ENCODE data around the gene SOHLH1.

Gene SOHLH1

DNA sequence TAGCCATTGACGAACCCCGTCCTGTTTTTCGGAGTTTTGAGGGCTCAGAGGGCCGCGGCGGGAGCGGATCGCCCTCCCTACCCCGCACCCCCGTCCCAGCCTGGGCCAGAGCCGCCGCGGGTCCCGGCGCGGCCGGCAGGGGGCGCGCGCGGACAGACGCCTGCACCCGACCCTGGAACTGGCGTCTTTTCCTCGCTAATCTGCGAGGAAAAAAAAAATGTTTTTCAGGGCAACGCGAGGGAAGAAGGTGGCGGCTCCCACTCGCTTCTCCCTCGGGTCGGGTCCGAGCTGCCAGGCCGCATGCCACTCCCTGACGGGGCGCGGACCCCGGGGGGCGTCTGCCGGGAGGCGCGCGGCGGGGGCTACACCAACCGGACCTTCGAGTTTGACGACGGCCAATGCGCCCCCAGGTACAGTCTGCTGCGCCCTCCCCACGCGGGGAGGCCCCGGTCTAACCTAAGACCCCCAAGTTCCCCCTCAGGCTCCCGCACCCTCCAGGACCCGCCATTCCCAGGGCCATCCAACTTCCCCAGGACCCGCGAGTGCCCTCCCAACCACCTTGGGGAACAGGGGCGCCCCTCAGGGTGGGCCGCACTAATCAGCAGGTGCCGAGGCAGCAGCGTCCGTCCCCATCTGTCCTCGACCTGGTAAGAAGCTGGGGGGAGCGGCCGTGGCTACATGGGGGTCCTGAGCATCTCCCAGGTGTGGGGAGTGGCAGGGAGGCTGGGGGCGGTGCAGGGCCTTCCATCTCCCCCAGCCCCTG is 2.9 kb upstream of the SOHLH1 start, which contains the start of gene KCNT1:
Gene KCNT1 (plus strand): TSS at position 227 of the 763 bp plus-strand sequence. CDS start 74 bp downstream, at position 301.
- peak; percentile 70 for DNase-seq

DNA sequence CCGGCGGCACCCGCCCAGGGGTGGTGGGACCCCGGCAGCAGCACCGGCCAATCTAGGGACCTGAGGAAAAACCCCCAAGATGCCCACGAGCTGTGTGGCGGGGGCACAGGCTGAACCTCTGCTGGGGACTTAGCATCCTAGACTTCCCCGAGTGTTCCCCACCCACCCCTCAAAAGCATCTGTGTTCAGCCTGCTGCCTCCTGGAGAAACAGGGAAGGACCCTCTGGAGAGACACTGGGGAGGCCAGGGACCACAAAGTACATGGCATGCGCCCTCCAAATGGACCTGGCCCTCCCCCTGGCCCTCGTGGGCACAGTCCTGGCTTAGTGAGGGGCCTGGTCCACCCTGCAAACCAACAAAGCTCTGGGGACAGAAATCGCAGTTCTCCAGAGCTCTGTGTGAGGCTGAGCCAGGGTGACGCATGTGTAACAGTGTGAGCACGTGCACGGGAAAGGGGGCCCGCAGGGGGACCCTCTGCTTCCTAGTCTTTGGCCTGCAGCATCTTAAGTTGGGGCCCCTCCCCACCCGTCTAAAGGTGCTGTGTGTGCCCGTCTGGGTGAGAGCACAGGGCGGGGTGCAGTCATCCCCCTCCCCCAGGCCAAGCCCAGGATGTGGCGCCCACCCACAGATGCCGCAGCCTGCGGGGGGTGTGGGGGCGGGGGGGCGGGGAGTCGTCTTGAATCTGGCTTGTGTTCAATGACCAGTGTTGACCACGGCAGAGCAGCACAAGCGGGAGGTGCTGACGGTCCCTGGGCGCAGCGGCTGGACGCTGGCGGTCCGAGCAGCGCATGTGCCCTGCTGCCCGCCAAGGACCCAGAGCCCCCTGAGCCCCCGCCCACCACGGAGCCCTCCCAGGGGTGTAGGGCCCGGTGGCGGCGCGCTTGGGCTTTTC is 2.0 kb upstream of the SOHLH1 start:
- DNase-seq = peak; percentile 16

DNA sequence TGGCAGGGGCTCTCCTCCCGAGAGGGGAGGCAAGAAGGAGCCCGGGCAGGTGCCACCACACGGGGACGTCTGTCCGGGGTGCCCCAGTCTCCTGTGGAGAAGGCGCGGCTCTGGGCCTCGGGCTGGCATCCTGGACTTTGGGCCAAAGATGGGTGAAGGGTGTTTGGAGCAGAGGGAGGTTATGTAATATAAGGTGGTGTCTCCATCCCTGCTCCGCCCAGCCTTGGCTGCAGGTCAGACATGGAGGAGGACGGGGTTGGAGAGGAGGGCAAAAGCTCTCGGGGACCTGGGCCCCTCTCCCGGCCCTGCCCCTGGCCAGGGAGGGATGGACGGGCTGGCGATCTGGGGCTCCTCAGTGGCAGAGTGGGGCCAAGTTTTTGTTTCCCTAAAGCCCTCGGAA is 1.2 kb upstream of the SOHLH1 start:
- DNase-seq = no peak

DNA sequence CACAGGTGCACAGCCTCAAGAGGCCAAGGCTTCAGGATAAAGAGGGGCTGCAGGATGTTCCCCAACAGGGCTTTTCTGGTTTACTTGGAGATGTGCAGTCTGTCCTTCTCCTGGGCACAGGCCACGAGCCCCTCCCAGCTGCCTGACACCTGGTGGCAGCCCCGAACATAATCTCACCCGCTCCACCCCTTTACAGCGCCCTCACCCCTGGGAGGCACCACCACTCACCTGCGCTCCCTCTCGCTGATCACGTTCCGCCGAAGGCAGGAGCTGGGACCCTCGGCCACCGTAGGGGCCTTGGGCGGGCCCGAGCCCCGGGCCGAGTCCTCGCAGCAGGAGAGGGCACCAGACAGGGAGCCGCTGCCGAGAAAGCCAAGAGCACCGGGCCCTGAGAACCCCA is 514 bp downstream of the SOHLH1 start:
- DNase-seq = no peak

DNA sequence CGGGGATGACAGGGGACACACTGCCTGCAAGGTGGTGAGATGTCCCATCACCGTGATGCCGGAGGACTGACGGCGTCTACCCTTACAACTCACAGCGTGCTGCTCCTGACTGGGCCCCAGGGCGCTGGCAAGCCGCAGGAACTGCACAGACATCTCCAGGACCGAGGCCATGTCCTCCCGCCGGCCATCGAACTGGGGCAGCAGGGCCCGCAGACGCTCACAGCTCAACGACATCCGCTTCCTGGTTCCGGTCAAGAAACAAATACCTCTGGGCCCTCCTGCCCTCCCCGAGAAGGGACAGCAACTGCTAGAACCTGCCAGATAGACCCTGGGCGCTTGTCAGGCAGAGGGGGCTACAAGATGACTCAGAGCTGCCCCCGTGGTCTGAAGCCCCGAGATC is 1.0 kb downstream of the SOHLH1 start:
- DNase-seq = no peak

DNA sequence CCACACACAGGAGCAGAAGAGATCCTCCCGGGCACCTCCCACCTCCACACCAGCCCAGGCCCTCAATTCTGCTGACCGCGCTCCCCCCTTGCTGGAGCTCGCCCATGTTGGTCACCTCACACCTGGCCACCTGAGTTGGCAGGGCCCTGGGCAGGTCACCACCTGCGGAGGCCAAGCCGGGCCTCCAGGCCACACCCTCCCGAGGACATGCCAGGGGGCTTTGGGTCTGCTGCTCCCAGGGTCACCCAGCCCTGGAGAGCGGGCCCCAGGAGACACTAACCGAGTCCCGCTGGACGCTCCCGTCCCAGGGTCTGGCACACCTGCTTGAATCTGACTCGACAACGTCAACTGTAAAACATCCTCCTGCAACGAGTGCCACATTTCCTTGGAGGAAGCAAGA is 2.1 kb downstream of the SOHLH1 start:
- DNase-seq = no peak

DNA sequence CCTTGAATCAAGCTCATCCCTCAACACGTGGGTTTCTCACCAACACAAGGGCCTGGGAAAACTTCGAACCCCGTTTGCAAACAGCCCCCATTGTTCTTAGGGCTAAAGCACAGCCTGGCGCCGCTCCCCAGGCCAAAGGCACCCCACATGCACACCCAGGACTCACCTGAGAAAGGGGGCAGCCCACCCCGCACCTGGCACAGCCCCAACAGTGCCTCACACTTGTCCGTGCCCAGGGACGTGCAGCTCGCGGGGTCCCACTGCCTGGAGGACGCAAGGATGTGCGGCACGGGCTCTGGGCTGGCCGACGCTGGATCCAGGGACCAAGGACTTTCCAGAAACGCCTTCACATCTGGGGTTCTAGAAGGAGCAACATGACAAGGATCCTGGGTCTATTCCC is 2.8 kb downstream of the SOHLH1 start:
- DNase-seq = no peak

DNA sequence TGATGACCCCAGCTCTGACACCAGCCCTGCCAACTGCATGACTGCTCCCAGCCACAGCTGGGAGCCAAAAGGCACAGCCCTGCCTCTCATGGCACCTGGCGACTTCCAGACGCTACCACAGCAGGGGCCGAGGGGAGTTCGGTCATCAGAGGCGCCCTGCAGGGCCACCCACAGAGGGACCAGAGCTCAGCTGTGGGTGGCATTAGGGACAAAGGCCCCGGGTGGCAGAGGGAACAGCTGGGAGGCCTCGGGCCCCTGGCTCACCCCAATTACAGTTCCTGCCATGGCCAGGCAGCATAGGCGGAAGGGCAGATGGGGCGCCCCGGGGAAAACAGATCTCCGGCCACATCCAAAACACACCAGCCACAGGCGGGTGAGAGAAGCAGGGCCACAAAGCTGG is 3.6 kb downstream of the SOHLH1 start:
- DNase-seq = no peak

DNA sequence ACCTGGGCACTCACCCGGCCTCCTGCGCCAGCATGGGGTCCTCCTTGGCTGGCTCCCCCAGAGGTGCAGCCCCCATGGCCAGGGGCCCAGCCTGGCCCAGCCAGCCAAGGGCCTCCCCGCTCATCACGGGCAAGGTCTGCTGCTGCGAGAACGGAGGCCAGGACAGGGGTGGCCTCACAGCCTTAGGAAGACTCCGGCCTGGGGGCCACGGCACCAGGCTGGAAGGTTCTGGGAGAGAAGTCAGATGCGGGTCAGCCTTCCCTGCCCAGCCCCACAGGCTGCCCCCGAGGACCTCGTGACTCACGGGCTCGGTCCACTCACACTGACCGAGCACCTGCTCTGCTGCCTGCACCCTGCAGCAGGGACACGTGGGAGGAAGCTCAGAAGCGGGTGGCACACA is 4.2 kb downstream of the SOHLH1 start:
- DNase-seq = no peak

DNA sequence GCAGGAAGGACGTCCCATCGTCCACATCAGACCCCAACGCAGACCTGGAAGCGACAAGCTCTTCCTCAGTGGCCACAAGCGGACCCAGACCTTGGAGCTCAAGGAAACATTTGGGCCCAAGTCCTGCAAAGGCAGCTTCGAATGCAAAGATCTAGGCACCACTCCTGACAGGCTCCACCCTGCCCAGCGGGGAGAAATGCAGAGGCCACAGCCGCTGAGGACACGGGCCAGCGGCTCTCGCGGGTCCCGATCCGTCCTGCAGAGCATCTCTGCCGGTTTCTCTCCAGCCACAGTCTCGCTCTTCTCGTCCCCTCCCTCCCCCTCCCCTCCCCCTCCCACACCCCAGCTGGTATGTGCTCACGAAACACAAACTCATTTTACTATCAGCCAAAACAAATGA is 4.9 kb downstream of the SOHLH1 start:
- DNase-seq = no peak

DNA sequence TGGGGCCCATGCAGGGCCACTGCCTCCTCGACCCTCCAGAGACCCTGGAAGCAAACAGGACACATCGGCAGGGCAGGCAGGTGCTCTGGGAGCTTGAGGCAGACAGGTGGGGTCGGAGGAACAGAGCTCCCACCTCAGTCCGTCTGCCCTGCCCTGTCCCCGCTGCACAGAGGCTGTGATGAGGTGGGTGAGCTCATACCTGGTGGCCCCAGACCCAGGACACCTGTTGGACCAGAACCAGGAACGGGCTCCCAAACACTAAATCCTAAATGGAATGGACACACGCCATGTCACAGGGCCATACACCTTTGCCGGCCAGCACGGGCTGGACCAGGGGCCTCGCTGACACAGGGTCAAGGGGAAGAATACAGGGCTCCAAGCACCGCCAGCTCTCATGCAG is 5.5 kb downstream of the SOHLH1 start:
- no peak for DNase-seq

DNA sequence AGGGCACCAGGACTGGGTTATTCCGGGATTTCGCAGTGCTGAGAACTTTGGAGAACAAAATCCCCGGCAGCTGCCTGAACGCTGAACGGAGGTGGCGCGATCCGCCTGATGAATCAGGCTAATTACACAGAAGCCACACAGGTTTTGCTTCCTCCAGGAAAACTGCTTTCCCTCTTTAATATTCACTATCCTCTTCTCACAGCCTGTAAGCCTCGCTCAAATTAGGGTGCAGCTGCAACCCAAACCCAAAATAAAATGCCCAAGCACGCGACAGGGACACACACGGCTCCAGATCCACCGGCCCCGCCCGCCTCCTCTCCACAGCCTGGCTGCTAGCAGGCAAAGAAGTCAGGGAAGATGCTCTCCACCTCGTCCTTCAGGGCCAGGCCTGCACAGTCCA is 6.0 kb downstream of the SOHLH1 start:
- DNase-seq = no peak

DNA sequence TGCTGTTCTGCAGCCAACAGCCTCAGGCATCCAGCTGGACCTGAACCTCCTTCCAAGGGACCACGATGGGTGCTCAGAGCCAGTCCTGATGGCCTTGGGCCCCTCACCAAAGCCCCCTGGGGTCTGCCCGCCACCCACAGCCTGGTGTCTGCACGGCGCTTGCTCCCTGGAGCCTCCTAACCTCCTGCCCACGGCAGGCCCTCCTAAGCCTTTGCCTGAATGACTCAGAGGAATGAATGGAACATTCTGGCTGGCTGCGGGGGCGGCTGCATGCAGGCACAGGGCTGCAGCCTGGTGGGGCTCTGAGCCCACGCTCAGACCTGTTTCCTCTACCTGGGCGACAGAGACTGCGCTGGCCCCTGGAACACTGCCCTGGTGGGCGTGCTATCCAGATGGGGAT is 6.9 kb downstream of the SOHLH1 start:
- no peak for DNase-seq

DNA sequence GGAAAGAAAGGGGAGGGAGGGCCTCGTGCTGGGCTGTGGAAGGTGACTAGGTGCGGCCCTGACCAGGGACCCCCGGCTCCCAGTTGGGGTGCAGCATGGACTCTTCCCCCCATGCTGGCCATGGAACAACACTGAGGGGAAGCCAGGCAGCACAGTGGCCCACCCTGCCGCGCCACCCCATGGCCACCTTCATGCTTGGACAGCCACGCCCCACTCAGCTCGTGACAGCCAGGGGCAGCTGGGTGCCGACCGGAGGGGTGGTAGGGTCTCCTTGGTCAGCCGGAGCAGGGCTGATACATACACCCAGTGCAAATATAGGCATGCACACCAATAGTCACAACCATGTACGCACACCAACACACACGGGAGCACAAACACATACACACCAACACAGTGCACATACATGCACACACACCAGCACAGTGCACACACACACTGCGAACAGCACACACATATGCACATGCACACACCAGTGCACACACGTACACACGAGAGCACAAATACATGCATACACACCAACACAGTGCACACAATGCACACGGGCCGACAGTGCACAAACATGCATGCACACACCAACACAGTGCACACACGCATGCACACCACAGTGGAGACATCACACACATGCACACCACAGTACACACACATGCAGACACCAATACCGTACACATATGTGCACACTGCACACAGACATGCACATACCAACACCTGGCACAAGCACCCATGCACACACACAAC is 8.3 kb downstream of the SOHLH1 start:
- no peak for DNase-seq

DNA sequence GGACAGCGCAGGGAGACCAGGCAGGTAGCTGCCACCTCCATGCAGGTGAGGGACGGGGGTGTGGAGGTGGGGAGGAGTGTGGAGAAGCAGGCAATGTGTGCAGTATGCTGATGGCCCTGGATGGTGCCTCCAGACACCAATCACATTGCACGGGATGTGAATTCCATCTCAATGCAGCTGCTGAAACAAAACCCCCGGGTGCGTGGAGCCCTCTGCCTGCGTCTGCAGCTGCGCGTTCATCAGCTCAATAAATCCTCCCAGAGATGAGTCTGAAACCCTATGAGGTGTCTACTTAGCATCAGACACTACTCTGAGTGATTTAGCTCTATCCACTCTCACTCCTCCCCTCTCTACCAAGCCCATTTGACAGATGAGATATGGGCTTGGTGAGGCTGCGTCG is 10.3 kb downstream of the SOHLH1 start:
- no peak for DNase-seq

DNA sequence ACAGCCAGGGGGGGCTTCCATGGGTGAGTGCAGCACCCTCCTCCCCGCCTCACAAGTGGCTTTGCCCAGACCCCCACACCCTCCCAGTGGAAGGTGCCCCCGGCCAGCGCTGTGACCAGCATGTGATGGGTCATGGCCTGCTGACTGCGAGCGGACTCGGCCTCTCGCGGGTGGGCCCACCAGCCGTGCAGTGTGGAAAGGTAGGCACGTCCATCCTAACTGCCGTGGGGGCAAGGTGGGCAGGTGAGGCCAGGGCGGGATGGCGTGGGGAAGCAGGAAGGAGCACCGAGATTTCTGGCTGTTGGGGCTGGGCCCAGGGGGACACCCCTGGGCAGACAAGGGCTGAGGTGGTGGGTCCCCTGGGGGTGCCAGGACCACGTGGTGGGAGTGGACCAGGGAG is 12.1 kb downstream of the SOHLH1 start:
- DNase-seq = no peak

DNA sequence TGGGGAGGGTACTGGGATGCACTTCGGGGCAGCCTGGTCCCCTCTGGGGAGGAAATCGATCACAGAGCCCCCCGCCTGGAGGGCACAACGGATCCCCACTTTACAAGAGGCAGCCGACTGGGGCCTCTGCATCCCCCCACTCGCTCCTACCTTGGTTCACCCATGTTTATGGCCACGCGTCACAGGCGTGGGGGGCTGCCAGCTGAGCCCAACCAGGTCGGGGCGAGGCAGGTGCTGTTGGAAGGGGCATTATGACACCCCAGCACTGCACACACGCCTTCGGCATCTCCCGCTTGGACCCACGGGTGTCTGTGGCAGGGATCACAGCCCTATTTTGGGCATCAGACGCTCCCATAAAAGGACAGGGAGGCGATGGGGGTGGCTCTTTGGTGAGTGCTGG is 14.6 kb downstream of the SOHLH1 start:
- no peak for DNase-seq

DNA sequence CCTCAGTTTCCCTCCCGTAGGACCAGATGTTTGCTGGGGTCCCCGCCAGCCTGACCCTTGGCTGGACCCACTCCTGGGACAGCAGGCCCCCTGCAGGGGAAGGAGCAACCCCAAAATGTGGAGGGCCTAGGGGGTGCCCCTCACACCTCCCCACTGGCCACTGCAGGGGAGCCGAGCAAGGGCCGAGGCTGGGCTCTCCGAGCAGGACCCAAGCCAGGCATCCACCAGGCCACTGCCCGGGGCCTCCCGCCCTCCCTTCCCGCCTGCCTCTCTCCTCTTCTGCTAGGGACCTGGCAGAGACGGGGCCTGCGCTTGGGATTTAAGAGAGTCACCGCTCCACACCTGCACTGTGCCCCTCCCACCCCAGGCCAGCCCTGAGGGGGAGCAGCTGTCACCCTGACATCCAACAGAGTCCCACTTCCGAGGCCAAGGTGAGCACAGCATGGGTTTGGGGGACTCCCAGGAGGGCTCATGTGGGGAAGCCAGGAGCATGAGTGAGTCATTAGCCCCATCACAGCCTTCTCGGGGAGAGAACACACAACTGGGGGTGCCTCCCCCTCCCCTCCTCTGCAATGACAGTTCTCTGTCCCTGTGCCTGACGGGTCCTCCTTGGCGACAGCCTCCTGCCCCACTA is 15.8 kb downstream of the SOHLH1 start:
- no peak for DNase-seq

DNA sequence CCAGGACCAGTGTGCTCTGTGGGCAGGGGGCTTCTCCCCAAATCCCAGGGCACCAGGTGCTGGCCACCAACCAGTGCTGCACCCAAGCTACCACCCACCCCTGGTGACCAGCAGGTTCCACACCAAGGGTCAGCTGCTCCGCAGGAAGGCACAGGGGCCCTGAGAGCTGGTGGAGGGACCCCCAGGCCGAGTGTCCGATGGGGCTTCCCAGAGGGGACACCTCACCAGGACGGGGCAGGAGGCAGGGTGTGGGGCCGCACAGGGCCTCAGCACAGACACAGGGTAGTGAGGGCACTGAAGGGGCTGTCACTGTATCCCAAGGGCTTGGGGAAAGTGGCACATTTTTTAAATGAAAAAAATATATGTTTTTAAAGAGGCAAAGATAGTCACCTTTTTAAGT is 18.1 kb downstream of the SOHLH1 start:
- DNase-seq = no peak

DNA sequence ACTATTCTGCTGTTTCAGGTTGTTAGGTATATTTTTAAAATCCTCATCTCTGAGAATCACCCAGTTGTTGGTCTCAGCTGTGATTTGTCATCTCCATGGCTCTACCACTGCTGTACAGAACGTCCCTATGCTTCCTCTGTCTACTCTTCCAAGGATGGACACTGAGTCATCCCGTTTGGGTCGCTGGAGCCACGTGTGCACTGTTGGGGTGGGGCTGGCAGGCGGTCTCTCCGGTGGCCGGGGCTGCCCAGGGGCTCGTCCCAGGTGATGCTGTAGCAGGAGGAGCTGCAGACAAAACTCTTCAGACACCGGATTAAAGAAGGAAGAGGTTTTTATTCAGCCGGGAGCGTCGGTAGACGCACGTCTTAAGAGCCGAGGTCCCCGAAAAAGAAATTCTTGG is 19.2 kb downstream of the SOHLH1 start:
- no peak for DNase-seq

DNA sequence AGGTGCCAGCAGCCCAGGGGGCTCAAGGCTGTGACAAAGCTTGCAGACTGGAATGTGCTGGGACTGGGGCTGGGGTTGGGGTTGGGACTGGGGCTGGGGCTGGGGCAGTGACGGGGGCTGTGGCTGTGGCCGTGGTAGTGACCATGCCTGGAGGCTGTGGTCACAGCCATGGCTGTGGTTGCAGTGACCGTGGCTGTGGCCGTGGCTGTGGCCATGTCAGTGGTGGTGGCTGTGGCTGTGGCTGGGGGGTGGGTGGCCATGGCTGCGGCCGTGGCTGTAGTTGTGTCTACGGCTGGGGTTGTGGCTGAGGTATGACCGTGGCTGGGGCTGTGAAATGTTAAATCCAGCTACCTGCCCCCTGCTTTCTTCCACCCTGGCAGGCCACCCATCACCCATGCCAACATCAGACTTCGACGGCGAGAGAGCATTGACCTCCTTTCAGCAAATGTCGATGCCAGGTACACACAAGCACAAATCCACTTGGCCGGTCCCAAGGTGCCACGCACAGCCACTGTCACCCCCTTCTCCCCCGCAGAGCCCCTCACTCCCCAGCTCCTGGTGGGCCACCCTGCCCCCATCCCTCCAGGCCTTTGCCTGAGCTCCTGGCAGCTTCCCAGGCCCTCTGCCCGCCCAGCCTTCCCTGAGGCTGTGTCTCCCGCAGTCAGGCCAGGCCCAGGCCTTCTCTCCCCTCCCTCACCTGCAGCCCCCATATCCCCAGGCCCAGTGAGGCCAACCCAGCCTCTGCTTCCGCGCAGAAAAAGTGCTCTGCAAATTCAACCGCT is 20.9 kb downstream of the SOHLH1 start:
- no peak for DNase-seq

DNA sequence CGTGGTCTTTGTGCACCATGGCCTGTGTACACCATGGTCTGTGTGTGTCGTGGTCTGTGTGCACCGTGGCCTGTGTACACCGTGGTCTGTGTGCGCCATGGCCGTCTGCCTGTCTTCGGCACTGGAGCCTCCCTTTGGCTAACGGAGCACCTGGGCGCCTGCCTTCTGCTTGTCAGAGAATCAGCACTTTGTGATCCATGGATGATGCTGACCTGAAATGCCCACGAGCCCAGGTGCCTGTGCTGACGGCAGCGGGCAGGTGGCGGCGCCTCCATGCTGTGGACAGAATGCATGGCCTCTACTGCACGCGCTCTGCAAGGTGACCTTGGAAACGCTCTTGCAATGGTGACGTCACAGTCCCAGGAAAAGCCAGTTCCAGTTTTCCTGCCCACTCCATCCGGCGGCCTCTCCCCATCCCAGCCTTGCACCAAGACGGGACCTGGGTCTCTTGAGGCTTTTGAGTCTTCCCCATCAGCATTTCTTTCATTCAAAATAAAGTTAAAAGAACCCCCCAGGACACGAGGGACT is 21.6 kb downstream of the SOHLH1 start:
- DNase-seq = no peak
